NCI-H526 treated with DMSO at 0.1 percent for 48 hours (cell line): Measurements from ENCODE around the gene SLC6A20.

Source experiments
- DNase-seq: peaks from one replicate; lab custom pipeline; 2025; lab: John Stamatoyannopoulos, UW

The SLC6A20 gene, protein sequence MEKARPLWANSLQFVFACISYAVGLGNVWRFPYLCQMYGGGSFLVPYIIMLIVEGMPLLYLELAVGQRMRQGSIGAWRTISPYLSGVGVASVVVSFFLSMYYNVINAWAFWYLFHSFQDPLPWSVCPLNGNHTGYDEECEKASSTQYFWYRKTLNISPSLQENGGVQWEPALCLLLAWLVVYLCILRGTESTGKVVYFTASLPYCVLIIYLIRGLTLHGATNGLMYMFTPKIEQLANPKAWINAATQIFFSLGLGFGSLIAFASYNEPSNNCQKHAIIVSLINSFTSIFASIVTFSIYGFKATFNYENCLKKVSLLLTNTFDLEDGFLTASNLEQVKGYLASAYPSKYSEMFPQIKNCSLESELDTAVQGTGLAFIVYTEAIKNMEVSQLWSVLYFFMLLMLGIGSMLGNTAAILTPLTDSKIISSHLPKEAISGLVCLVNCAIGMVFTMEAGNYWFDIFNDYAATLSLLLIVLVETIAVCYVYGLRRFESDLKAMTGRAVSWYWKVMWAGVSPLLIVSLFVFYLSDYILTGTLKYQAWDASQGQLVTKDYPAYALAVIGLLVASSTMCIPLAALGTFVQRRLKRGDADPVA

DNA sequence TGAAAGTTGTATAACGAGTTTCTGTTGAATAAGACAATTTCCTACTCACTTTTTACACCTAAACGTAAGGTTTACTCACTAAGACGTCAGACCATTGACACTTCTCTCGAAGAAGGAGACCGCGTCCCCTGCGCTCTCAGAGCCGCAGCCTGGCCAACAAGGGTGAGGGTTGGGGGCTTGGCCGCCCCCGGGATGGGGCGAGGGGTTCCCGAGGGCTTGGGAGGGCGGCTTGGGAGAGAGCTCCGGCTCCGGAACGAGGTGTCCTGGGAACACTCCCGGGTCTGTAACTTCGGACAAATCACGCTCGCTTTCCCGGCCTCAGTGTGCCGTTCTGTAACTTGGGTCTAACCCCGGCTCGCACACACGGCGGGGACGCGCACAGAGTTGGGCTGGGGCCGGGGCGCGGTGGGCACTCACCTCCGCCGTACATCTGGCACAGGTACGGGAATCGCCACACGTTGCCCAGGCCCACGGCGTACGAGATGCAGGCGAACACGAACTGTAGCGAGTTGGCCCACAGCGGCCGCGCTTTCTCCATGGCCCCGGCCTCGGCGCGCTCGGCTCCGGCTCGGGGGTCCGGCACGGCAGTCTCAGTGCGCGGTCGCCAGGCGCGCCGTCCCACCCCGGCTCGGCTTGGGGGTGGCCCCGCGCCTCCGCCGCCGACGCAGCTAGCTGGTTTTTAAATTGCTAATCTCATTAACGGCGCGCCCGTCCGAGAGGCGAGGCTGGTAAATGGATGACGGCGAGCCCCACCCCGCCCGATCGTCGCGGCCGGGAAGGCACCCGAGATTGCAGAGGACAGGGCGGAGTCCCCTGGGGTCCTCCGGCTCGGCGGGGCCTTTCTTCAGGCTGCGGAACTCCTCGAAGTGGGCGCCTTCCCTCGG, at the start of gene SLC6A20:
Gene SLC6A20, minus strand, starts transcription at position 655 of the 884 bp plus-strand sequence. Its CDS starts 117 bp downstream, at position 538.
- no peak for DNase-seq

DNA sequence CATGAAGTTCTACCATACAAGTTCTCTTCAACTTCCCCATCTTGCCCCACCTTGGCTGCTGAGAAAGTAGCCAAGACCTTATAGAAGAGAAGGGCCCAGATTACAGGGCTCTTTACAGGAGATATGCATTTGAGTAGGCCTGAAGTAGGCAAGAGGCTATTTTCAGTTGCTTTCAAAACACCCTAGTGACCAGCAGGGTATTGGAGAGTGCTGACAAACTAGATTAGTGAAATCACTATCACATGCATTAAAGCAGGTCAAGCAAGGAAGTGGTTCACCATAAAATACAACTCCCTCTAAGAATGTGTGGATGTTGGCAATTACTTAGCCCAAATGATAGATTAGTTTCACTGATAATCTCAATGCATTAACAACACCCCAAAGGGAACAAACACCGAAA, 48.3 kb upstream of the SLC6A20 start:
- no peak for DNase-seq

DNA sequence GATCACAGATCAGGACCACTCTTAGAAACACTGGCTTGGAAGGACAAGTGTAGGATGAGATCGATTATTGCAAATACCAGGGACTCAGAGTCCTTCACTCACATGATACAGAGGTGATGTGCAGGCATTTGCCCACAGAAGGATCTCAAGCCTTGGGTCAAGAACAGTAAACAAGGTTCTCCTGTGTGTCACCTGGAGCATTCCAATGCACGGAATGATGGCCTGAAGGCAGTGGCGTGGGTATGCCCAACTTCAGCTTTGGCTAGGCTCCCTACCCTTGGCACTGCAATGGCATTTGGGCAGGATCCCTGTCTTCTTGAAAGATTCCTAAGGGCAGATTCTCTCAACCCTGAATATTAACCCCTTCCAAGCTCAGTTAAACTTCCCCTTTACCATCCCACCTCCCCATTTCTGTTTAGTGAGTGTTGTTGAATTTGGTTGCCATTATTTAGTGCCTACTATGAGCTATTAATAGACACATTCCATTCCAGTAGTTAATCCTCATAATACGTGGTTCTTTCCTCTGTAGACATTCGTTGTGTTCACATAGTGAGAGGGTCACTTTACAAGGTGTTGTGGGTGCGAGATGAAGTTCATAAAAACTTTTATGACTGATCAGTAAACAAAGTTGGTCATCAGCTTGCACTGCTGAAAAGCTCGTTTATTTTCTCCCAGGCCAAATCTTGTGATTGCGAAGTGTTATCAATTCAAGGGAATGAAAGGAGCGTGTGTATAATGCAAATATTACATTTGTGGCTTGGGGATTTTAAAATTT, 46.7 kb upstream of the SLC6A20 start:
- DNase-seq: no peak

DNA sequence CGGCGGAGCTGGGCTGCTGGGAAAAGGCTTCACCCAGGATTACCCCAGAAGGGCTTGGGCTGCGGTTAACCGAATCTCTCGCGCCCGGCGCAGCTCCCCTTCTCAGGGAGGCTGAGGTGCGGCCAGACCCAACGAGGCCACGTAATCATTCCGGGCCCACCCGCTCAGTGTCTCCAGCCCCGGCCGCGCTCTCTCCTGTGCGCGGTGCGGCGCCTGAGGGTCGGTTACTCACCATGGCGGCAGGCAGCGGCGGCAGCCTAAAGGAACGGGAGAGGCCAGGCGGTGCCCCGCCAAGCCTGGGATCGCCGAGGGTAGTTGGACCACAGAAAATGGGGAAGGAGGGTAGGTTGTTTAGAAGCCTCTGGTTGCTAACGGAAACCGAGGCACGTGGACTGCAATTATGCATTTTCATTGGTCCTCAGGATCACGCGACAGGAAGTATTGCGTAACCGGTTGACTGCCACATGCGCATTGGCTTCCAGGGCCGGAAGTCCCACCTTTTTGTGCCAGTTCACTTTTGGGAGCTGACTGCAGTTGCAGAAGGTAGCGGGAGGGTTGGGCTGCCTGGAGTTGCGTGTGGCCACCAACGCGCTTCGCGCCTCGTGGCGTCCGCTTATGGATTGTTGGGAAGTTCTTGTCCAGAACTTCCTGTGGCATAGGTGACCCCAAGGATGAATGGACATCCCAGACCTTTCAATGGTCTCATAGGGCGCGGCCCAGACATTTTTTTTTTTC, 45.6 kb upstream of the SLC6A20 start, which contains the start of gene LZTFL1:
Gene LZTFL1, minus strand, starts transcription at position 363 of the 735 bp plus-strand sequence. Its CDS starts 128 bp downstream, at position 235.
- peak; percentile 92 for DNase-seq

DNA sequence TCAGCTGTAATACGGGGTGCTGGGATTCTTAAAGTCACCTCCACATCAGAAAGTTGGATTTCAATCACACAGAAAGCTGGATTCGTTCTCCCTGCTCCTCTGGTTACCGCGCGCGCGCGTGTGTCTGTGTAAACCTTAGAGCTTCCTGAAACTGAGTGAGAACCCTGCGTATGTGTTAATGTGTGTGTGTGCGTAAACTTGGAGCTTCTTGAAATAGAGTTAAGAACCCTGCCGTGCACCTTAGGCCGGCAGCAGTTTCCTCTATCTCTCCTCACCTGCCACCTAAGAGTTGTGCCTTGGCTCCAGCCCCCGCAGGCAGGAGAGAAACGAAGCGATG, 45.1 kb upstream of the SLC6A20 start:
- DNase-seq: no peak

DNA sequence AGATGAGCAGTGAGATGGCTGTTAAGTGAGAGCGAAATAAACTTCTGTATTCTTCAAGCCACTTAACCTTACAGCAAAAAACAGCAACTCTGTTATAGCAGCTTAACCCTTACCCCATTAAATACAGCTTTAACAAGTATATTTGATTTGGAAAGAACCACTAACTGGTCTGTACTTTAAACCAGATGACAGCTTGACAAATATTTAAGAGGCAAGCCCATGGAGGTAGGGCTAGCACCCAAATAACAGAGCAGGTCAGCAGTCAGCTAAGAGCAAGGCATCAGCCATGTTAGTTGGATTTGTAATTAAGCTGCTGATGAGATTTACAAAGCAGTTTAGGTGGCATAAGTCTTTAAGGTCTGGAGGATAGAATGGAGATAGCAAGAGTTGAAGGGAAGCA, 42.1 kb upstream of the SLC6A20 start:
- DNase-seq: no peak

DNA sequence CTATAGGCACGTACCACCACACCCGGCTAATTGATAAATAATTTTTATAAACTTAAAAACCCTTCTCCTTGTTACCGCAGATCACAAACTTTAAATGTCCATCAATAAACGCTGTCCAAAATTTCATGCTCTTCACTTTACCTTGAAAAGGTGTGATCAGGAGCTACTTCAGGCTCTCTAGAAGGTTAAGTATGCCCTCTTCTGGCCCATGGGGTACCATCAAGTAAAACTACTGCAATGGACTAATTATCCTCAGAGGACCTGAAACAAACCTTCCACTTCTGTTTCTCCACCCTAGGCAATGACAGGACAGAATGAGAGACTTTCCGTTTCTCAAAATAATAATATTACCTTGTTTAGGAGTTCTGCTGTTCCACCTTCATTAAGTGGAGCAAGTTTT, 36.4 kb upstream of the SLC6A20 start:
- DNase-seq: no peak

DNA sequence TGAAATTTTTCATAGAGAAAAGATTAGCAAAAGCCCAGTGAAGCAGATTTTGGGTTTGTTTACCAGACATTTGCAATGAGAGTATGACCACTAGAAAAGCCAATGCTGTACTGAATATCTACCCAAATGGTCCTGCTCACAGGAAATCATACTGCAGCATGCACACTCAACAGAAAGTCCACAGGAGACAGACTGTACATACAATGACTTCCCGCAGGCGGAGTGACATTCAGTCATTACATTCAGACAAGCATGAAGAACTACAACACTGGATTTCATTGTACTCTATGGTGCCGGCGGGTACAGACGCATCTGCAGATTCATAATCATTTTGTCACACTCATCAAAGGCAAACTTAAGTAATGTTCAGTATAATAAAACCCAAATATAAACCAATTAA, 33.8 kb upstream of the SLC6A20 start:
- no peak for DNase-seq

DNA sequence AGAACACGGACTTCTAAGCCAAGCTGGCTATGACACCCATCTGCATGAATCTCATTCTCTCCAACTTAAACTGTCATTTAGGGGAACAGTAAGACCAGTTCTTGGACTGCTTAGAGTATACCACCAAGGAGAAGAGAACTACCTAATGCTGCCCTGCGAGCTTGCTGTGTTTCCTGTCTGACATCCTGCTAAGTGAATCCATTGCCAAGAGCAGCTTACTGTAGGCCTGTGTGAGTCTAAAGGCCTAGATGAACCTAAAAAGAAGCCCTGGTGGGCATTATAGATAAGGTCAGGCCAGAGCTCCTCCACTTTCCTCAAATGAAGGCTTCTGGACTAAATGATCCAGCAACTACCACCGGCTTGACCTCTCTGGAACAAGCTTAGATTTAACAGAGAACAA, 30.6 kb upstream of the SLC6A20 start:
- DNase-seq: no peak

DNA sequence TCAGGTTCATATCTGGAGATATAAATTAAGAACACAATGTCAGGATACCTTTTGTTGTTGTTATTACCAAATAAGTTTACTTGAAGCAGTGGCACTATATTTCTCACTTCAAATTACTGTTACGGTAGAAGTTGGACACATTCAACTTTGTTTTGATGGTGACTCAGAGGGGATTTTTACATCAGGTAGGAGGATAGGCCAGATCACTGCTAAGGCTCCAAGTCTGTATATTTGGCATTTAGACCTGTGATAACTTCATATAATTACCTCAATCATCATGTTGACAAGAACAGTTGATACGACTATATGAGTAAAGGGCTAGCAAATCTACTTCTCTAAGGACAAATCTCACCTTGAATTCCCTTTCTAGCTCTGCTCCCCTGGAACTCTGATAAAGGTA, 30.0 kb upstream of the SLC6A20 start:
- DNase-seq: no peak

DNA sequence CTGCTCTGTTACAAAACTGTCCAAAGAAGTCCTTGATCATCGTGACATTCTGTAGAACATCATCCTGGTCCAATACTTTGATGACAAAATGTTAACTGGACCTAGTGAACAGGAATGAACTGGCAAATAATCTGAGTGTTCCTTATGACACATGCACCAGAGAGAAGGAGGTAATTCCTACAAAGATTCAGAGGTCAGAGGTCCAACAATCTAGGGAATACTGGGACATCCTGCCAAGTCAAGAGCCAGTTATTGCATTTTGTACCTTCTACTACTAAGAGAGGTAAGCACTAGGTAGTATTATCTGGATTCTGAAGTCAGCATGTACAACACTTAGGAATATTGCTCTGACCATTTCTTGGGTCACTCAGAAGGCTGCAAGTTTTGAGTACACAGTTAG, 24.8 kb upstream of the SLC6A20 start:
- no peak for DNase-seq

DNA sequence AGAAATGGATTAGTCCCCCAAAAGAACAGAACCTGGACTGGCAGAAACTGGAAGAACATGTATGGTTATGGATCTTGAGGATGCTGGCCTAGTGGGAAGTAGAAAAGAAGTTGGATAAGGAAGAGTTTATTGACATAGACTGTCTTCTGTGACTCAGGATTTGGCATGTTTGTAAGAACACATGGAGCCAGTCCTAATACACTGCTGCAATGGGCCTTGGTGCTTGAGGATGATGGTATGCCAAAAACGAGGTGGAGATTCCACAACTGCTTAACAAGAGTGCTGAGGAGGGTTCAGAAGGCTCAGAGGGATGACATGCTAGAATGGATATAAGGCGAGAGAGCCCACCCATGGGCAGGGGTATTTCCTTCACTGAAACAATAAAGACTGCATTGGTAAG, 23.2 kb upstream of the SLC6A20 start:
- no peak for DNase-seq

DNA sequence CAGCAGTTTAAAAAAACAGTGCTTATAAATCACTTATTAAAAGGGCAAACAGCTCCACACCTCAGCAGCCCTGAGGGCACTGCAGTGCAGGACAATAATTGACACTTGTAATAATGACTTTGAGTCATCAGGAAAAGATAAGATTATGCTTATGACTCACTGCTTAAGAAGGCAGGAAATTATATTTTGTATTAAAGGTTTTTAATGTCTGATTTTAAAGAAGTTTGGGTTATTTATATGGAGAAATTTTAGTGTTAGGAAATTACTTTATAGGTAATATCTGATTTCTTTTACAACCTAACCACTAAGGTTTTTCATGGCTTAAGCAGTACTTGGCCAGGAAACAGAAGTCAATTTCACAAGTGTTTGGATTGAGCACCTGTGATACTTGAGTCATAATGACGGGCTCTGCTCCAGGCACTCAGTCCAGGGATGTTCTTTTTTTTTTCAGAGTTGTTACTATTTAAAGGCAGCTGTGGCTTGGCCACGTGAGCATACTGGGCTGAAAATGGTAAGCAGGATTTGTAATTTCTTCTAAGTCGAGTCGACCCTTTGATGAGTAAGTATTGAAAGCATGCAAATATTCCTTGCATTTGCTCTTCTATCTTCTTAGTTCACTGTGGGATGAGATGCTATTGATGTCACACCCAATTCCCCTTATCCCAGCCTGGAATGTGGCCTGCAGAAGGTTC, 21.6 kb upstream of the SLC6A20 start:
- no peak for DNase-seq

DNA sequence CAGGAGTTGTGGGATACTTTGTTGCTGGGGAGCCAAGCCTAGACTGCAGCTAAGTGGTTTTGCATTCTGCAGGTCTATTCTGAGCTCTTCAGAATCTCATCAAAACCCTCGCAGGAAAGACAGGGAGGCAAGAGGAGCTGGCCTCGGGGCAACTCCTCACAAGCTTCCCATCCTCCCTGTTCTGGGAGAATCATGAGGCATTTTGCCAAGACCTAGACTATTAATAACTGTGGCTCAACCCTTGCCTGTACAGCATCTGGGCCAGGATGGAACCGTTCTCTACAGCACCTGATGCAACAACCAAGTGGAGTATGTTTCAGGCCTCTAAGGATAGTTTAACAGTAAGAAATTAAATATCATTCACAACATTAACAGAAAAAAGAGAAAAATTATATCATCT, 20.2 kb upstream of the SLC6A20 start:
- DNase-seq: no peak

DNA sequence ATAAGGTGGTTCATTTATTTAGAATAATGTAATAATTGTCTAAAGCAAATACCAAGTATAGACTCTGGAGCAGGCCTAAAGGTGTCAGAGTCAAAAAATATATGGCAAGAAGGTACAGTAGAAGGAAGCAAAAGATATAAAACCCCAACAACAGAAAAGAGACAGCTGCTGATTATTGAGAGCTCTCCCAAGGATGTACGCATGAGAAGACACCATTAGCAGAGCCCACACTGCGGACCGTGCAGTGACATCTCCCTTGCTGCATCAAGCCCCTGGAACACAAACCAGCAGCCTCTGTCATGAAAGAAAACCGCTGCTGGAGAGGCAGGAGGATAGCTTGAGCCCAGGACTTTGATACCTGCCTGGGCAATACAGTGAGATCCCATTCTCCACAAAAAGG, 18.0 kb upstream of the SLC6A20 start:
- no peak for DNase-seq

DNA sequence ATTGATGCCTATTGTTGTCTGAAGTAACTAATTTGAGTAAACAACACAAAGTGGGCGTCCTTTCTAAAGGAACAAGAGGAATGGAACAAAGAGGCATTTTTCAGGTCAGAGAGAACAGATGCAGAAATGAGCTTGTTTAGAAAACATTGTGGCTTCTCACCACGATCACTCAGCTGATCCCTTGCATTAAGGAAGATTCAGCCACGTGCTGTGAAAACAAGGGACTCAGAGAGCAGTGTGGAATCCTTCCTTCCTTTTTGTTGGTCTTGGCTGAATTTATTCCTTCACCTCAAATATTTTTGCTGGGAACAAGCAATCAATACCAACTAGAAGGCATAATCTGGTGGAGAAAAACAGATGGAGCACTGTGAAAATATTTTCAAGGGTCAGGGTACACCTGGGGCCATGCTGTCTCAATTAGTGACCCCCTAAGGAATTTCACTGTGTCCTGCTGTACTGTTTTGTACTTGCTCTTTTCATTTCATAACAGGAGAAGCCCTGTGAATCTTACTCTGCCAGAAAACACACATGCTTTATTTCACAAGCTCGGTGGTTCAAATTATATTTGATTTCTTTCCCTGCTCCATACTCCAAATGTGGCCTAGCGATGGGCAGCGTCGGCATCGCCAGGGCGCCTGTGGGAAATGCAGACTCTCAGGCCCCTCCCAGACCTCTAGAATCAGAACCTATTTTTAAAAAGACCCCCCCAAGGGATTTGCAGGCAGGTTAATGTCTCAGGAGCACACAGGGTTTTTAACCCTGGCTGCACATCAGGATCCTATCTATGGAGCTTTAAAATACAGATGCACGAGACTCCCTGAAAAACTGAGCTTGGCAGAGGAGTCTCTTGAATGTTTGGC, 11.6 kb upstream of the SLC6A20 start:
- no peak for DNase-seq

DNA sequence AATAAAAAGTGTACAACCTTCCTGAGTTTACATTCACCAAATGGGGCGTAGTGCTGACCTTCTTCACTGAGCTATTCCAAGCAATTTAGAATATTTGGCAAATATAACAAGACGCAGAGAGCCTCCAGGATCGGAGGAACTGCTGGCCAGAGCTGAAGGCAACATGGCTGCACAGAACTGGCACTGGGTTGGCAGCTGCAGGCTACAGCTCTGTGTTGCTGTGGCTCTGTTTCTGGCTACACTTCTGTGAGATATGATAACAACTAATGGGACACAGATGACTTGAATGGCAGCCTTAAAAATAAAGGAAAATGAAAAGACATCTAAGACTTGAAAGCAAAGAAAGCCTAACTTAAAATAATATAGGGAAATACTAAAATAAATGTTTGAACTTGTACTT, 10.8 kb upstream of the SLC6A20 start:
- no peak for DNase-seq

DNA sequence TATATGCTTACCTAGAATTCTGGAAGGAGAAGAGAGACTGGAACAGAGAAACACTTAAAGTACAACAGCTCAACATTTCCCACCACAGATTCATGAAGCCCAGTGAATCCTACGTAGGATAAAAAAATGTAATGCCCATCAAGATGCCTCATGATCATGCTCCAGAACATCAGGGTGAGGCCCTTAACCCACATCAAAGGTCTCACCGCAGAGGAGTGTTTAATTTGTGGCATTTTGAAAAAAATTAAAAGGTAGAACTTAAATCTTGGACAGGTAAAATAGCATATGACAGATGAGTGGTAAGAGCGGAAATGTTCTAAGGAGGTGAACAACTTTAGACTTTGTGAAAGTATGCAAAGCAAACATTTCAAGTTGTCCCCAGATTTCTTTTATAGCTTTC, 9.7 kb upstream of the SLC6A20 start:
- DNase-seq: no peak

DNA sequence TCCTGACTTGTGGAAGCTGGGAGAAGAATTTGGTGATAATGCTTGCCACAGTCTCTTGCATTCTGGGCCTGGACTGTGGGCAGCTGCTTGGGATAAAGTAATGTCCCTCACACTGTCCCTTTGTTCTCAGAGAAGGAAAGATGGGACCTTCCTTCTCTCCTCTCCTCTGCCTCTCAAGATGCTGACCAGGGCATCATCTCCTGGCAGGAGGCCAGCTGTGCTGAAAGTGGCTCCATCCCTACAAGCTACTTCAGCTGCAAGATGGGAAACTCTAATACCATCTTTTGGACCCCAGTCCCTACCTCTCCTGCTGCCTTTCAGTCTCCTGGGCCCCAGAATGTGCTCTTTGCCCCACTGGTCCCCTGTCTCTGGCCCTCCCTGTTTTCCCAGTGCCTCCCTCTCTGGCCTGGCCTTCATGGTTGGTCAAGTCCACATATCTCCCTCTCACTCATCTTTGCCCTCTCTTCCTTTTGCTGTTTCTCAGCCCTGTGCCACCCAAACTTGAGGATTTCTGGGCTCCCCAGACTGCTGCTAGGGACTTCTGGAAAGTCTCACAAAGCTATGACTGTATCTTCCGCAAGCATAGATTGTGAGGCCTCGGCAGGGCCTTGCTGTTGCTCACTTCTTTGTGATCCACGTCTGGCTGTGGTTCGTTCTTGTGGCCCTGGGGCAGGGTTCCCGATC, 7.1 kb upstream of the SLC6A20 start:
- no peak for DNase-seq
